ENCODE measurements around the gene UNKL. TPM values are rescaled to one million over a fixed set of nuclear protein-coding genes. Genes with fewer than 3 reads are reported as not detected.

The UNKL gene
- total RNA-seq, 1 experiment from 2014 or later: 18.8 TPM

- DNase-seq (no peak), ATAC-seq (no peak)
- Histone ChIP-seq H3K27ac (ENCODE audit: low read length) (no peak overlapping the region), H3K4me3 (ENCODE audit: low read length) (no peak overlapping the region), H4K20me1 (ENCODE audit: low read length) (no peaks in the 10 kb centered on the region), H3K9ac (ENCODE audit: low read length) (no peak overlapping the region), H3K9me3 (ENCODE audit: low read length) (no peaks in the 10 kb centered on the region), H3F3A (ENCODE audit: low read length, unreplicated experiment) (no peaks in the 10 kb centered on the region), H3K79me2 (ENCODE audit: low read length) (no peaks in the 10 kb centered on the region), H3K27me3 (ENCODE audit: low read length) (no peaks in the 10 kb centered on the region), H3K4me2 (ENCODE audit: low read length) (no peak overlapping the region), H2AFZ (ENCODE audit: low read length) (no peak overlapping the region), H3K36me3 (ENCODE audit: low read depth, low read length) (no peaks in the 10 kb centered on the region), H3K4me1 (ENCODE audit: insufficient read depth, low read length) (no peaks in the 10 kb centered on the region), H3K9me2 (replicated peaks; ENCODE audit: low read length) (no peaks in the 10 kb centered on the region)
- POLR2A ChIA-PET (ENCODE audit: unreplicated experiment): no interaction called here
- intact Hi-C loops (cut with micrococcal nuclease): no loop called here
- TF ChIP-seq EZH2 (IDR thresholded peaks at IDR 0.05; ENCODE audit: low read length, unreplicated experiment): no peak
- no TSS peak for BruUV-seq (replicated peaks)
- CTCF ChIA-PET: no interaction called here
These were observed 89.2 kb downstream of the UNKL start for GRCh38 chr16:1325261-1325660.

- peaks cover 3% of the 10 kb centered on the region; the same call in 1 of the 2 replicates for H3K36me3 ChIP-seq (ENCODE audit: low read depth, low read length)
- no peak overlapping the region for H2AFZ ChIP-seq (ENCODE audit: low read length)
- ChIA-PET CTCF (no interaction called here), POLR2A (ENCODE audit: unreplicated experiment) (no interaction called here)
- H3K27me3 ChIP-seq (ENCODE audit: low read length): no peaks in the 10 kb centered on the region
- H3K4me3 ChIP-seq (ENCODE audit: low read length): no peak overlapping the region
- H3K4me1 ChIP-seq (ENCODE audit: insufficient read depth, low read length): no peaks in the 10 kb centered on the region
- no peak overlapping the region for H3K4me2 ChIP-seq (ENCODE audit: low read length)
- H3K27ac ChIP-seq (ENCODE audit: low read length): no peak overlapping the region
- H3K9me3 ChIP-seq (ENCODE audit: low read length): no peaks in the 10 kb centered on the region
- intact Hi-C loops (cut with micrococcal nuclease): no loop called here
- no peaks in the 10 kb centered on the region for H3K9me2 ChIP-seq (replicated peaks; ENCODE audit: low read length)
- ATAC-seq: no peak
- TF ChIP-seq EZH2phosphoT487 (IDR thresholded peaks at IDR 0.05; ENCODE audit: borderline replicate concordance, low read length) (no peak), EZH2 (IDR thresholded peaks at IDR 0.05; ENCODE audit: low read length, unreplicated experiment) (no peak), CTCF (conservative IDR thresholded peaks at IDR 0.05; ENCODE audit: low read depth, low read length) (no peak)
- H3K79me2 ChIP-seq (ENCODE audit: low read length): no peaks in the 10 kb centered on the region
- no peak overlapping the region for H3K9ac ChIP-seq (ENCODE audit: low read length)
- no peak for DNase-seq
- H4K20me1 ChIP-seq (ENCODE audit: low read length): no peaks in the 10 kb centered on the region
- BruUV-seq (replicated peaks): no TSS peak
- H3F3A ChIP-seq (ENCODE audit: low read length, unreplicated experiment): no peaks in the 10 kb centered on the region
These were observed 90.1 kb downstream of the UNKL start for GRCh38 chr16:1324286-1324826.

- no peaks in the 10 kb centered on the region for H3K9me2 ChIP-seq (replicated peaks; ENCODE audit: low read length)
- H3K4me1 ChIP-seq (ENCODE audit: insufficient read depth, low read length): no peaks in the 10 kb centered on the region
- H3F3A ChIP-seq (ENCODE audit: low read length, unreplicated experiment): no peaks in the 10 kb centered on the region
- peaks cover 4% of the 10 kb centered on the region; the same call in 1 of the 2 replicates for H3K36me3 ChIP-seq (ENCODE audit: low read depth, low read length)
- intact Hi-C loops (cut with micrococcal nuclease): no loop called here
- ATAC-seq (no peak), DNase-seq (no peak)
- H3K9ac ChIP-seq (ENCODE audit: low read length): no peak overlapping the region
- H3K4me3 ChIP-seq (ENCODE audit: low read length): no peak overlapping the region
- H3K79me2 ChIP-seq (ENCODE audit: low read length): no peaks in the 10 kb centered on the region
- no peaks in the 10 kb centered on the region for H3K9me3 ChIP-seq (ENCODE audit: low read length)
- H4K20me1 ChIP-seq (ENCODE audit: low read length): no peaks in the 10 kb centered on the region
- no peak overlapping the region for H2AFZ ChIP-seq (ENCODE audit: low read length)
- no peak overlapping the region for H3K27ac ChIP-seq (ENCODE audit: low read length)
- H3K27me3 ChIP-seq (ENCODE audit: low read length): no peaks in the 10 kb centered on the region
- ChIA-PET POLR2A (ENCODE audit: unreplicated experiment) (no interaction called here), CTCF (no interaction called here)
- no peak for TF ChIP-seq EZH2phosphoT487 (IDR thresholded peaks at IDR 0.05; ENCODE audit: borderline replicate concordance, low read length)
- TF ChIP-seq CTCF (conservative IDR thresholded peaks at IDR 0.05; ENCODE audit: low read depth, low read length): no peak
- no peak for TF ChIP-seq EZH2 (IDR thresholded peaks at IDR 0.05; ENCODE audit: low read length, unreplicated experiment)
- no peak overlapping the region for H3K4me2 ChIP-seq (ENCODE audit: low read length)
- BruUV-seq (replicated peaks): no TSS peak
These were observed 90.9 kb downstream of the UNKL start for GRCh38 chr16:1323296-1324239.
